Neural cell (in vitro differentiated cells): Measurements from ENCODE around the gene HS6ST1. TPM values are rescaled to one million over a fixed set of nuclear protein-coding genes. Genes with fewer than 3 reads are reported as not detected.

Source experiments
- H2AFZ ChIP-seq: fragments of 200-600, 300-800 bp; sonication (generic), shearing (Covaris generic); 2 replicates; pipeline ENCODE4 v1.6.0; 2014; ENCODE audit warnings: low read depth, mild to moderate bottlenecking, antibody characterized with exemption, low read length, moderate library complexity
- H3F3A ChIP-seq: fragments of 200-600 bp; shearing (Covaris generic); 2 replicates; pipeline ENCODE4 v1.6.1; 2016; ENCODE audit warnings: mild to moderate bottlenecking, moderate library complexity, mixed read lengths, antibody characterized with exemption, low read length; ENCODE audit not compliant: insufficient read depth, poor library complexity, severe bottlenecking
- H3K27ac ChIP-seq: fragments of 200-600, 300-800 bp; sonication (generic), shearing (Covaris generic); 2 replicates; pipeline ENCODE4 v1.5.1; 2014; ENCODE audit warnings: mild to moderate bottlenecking, low read length, moderate library complexity
- H3K27me3 ChIP-seq: fragments of 300-800, 200-600 bp; sonication (generic), shearing (Covaris generic); 2 replicates; pipeline ENCODE4 v1.6.0; 2014; ENCODE audit warnings: mild to moderate bottlenecking, low read depth, low read length, moderate library complexity; ENCODE audit not compliant: insufficient read depth
- H3K36me3 ChIP-seq: fragments of 300-800, 200-600 bp; sonication (generic), shearing (Covaris generic); 2 replicates; pipeline ENCODE4 v1.5.1; 2014; ENCODE audit warnings: mild to moderate bottlenecking, antibody characterized with exemption, low read length, moderate library complexity; ENCODE audit not compliant: insufficient read depth
- H3K4me2 ChIP-seq: fragments of 300-800, 200-600 bp; sonication (generic), shearing (Covaris generic); 2 replicates; pipeline ENCODE4 v1.6.0; 2014; ENCODE audit warnings: mild to moderate bottlenecking, low read length
- H3K4me3 ChIP-seq: fragments of 300-800, 200-600 bp; sonication (generic), shearing (Covaris generic); 2 replicates; pipeline ENCODE4 v1.5.1; 2014; ENCODE audit warnings: mild to moderate bottlenecking, low read length, moderate library complexity
- H3K79me2 ChIP-seq: fragments of 200-600 bp; shearing (Covaris generic); replicated peaks from 2 replicates; pipeline ENCODE4 v1.6.0; 2014; ENCODE audit warnings: mild to moderate bottlenecking, low read length, moderate library complexity; ENCODE audit not compliant: insufficient read depth
- H3K9ac ChIP-seq: fragments of 300-800, 200-600 bp; sonication (generic), shearing (Covaris generic); 2 replicates; pipeline ENCODE4 v1.6.1; 2016; ENCODE audit warnings: mild to moderate bottlenecking, low read length, mixed read lengths
- H3K9me2 ChIP-seq: fragments of 200-600 bp; shearing (Covaris generic); 2 replicates; pipeline ENCODE4 v1.6.1; 2016; ENCODE audit warnings: mild to moderate bottlenecking, low read length, mixed read lengths; ENCODE audit not compliant: insufficient read depth
- H3K9me3 ChIP-seq: fragments of 200-600, 300-800 bp; sonication (generic), shearing (Covaris generic); 2 replicates; pipeline ENCODE4 v1.6.1; 2016; ENCODE audit warnings: mild to moderate bottlenecking, mixed run types, low read length, moderate library complexity, mixed read lengths
- H4K20me1 ChIP-seq: fragments of 200-600 bp; shearing (Covaris generic); 2 replicates; pipeline ENCODE4 v1.6.1; 2016; ENCODE audit warnings: mild to moderate bottlenecking, mixed run types; ENCODE audit not compliant: insufficient read depth
- CTCF ChIP-seq: fragments of 450-650 bp; IDR thresholded peaks from 2 replicates; pipeline ENCODE4 v1.5.1; 2014; ENCODE audit warnings: antibody characterized with exemption, mild to moderate bottlenecking, moderate library complexity; ENCODE audit not compliant: poor library complexity, severe bottlenecking
- EP300 ChIP-seq: fragments of 450-650 bp; conservative IDR thresholded peaks from 2 replicates; pipeline ENCODE4 v1.6.1; 2014; ENCODE audit warnings: antibody characterized with exemption, mild to moderate bottlenecking, moderate library complexity; ENCODE audit not compliant: poor library complexity, severe bottlenecking
- EZH2 ChIP-seq: fragments of 200-600, 300-800 bp; shearing (Covaris generic), sonication (generic); IDR thresholded peaks from 2 replicates; pipeline ENCODE4 v1.6.1; 2014; ENCODE audit warnings: antibody characterized with exemption, low read length, borderline replicate concordance, mild to moderate bottlenecking; ENCODE audit not compliant: insufficient read depth, poor library complexity, severe bottlenecking
- MXI1 ChIP-seq: fragments of 450-650 bp; conservative IDR thresholded peaks from 2 replicates; pipeline ENCODE4 v1.6.1; 2014; ENCODE audit warnings: antibody characterized with exemption, mild to moderate bottlenecking; ENCODE audit not compliant: poor library complexity, severe bottlenecking
- RAD21 ChIP-seq: fragments of 450-650 bp; conservative IDR thresholded peaks from 2 replicates; pipeline ENCODE4 v1.6.1; 2014; ENCODE audit warnings: antibody characterized with exemption, mild to moderate bottlenecking, moderate library complexity
- SMC3 ChIP-seq: fragments of 450-650 bp; conservative IDR thresholded peaks from 2 replicates; pipeline ENCODE4 v1.6.1; 2014; ENCODE audit warnings: antibody characterized with exemption, mild to moderate bottlenecking, moderate library complexity; ENCODE audit not compliant: poor library complexity
- polyA plus RNA-seq: library from polyadenylated mRNA; depleted of rRNA; stranded (reverse); fragments of >200 nt; gene quantifications from 2 replicates; pipeline ENCODE4 v1.2.3, GENCODE V29; 2014
- TF ChIP-seq, protein P1 (sequence below): IDR thresholded peaks from 2 replicates; pipeline ENCODE4 v1.6.1; 2012; ENCODE audit warnings: borderline replicate concordance

The HS6ST1 gene
- polyA plus RNA-seq, 1 donor from 2014 or later: 44.1 TPM

DNA sequence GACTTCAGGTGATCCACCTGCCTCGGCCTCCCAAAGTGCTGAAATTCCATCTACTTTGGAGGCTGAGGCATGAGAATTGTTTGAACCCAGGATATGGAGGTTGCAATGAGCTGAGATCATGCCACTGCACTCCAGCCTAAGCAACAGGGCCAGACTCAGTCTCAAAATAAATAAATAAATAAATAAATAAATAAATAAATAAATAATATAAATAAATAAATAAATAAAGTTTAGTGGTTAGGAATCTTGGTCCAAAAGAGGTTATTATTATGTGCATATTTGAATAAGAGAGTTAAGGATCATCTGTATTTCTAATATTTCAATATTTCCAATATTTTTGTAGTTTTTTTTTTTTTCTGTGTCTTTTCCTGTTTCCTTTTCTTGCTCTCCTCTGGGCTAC is 90.8 kb downstream of the HS6ST1 start:
- Histone ChIP-seq H4K20me1 (no peaks in the 10 kb centered on the region), H3K9ac (no peak overlapping the region), H3K36me3 (no peaks in the 10 kb centered on the region), H3K9me2 (no peaks in the 10 kb centered on the region), H2AFZ (no peak overlapping the region), H3F3A (no peaks in the 10 kb centered on the region), H3K27me3 (no peaks in the 10 kb centered on the region), H3K4me2 (no peak overlapping the region), H3K27ac (no peak overlapping the region), H3K9me3 (no peaks in the 10 kb centered on the region), H3K79me2 (no peaks in the 10 kb centered on the region), H3K4me3 (no peak overlapping the region)
- TF ChIP-seq SMC3 (no peak), CTCF (no peak), EP300 (no peak), EZH2 (no peak), RAD21 (no peak), MXI1 (no peak)
- TF ChIP-seq, protein P1, sequence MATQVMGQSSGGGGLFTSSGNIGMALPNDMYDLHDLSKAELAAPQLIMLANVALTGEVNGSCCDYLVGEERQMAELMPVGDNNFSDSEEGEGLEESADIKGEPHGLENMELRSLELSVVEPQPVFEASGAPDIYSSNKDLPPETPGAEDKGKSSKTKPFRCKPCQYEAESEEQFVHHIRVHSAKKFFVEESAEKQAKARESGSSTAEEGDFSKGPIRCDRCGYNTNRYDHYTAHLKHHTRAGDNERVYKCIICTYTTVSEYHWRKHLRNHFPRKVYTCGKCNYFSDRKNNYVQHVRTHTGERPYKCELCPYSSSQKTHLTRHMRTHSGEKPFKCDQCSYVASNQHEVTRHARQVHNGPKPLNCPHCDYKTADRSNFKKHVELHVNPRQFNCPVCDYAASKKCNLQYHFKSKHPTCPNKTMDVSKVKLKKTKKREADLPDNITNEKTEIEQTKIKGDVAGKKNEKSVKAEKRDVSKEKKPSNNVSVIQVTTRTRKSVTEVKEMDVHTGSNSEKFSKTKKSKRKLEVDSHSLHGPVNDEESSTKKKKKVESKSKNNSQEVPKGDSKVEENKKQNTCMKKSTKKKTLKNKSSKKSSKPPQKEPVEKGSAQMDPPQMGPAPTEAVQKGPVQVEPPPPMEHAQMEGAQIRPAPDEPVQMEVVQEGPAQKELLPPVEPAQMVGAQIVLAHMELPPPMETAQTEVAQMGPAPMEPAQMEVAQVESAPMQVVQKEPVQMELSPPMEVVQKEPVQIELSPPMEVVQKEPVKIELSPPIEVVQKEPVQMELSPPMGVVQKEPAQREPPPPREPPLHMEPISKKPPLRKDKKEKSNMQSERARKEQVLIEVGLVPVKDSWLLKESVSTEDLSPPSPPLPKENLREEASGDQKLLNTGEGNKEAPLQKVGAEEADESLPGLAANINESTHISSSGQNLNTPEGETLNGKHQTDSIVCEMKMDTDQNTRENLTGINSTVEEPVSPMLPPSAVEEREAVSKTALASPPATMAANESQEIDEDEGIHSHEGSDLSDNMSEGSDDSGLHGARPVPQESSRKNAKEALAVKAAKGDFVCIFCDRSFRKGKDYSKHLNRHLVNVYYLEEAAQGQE: no peak

- TF ChIP-seq CTCF: no peak
- no peaks in the 10 kb centered on the region for H4K20me1 ChIP-seq
- no peak overlapping the region for H3K4me3 ChIP-seq
- no peak overlapping the region for H3K4me2 ChIP-seq
- no peak overlapping the region for H2AFZ ChIP-seq
- no peaks in the 10 kb centered on the region for H3K79me2 ChIP-seq
- no peak overlapping the region for H3K27ac ChIP-seq
- no peaks in the 10 kb centered on the region for H3K9me2 ChIP-seq
- H3K36me3 ChIP-seq: no peaks in the 10 kb centered on the region
- no peaks in the 10 kb centered on the region for H3K27me3 ChIP-seq
- H3K9ac ChIP-seq: no peak overlapping the region
- H3K9me3 ChIP-seq: no peaks in the 10 kb centered on the region
- no peaks in the 10 kb centered on the region for H3F3A ChIP-seq
Observed at GRCh38 chr2:128219891-128220290, 98.8 kb downstream of the HS6ST1 start.
